ENCODE results near the gene HES6.

The HES6 gene

GRCh38 chr2:238262496-238263122, 22.8 kb upstream of the HES6 start:
- H3K27me3 Mint-ChIP-seq, result no peaks in the 10 kb centered on the region
- peaks cover 12% of the 10 kb centered on the region for H3K36me3 Mint-ChIP-seq
- peaks cover 6% of the 10 kb centered on the region for H3K4me1 Mint-ChIP-seq
- H3K27ac Mint-ChIP-seq, result no peak overlapping the region
- H3K4me3 Mint-ChIP-seq, result no peak overlapping the region
- no peaks in the 10 kb centered on the region for H3K9me3 Mint-ChIP-seq

GRCh38 chr2:238261718-238262375, 22.0 kb upstream of the HES6 start:
- peaks cover 6% of the 10 kb centered on the region for H3K4me1 Mint-ChIP-seq
- H3K9me3 Mint-ChIP-seq, result no peaks in the 10 kb centered on the region
- no peak overlapping the region for H3K27ac Mint-ChIP-seq
- no peaks in the 10 kb centered on the region for H3K27me3 Mint-ChIP-seq
- no peak overlapping the region for H3K4me3 Mint-ChIP-seq
- peaks cover 8% of the 10 kb centered on the region for H3K36me3 Mint-ChIP-seq

- H3K4me1 Mint-ChIP-seq, result peaks cover 6% of the 10 kb centered on the region
- H3K4me3 Mint-ChIP-seq, result no peak overlapping the region
- H3K27ac Mint-ChIP-seq, result no peak overlapping the region
- H3K27me3 Mint-ChIP-seq, result no peaks in the 10 kb centered on the region
- peaks cover 8% of the 10 kb centered on the region for H3K36me3 Mint-ChIP-seq
- H3K9me3 Mint-ChIP-seq, result no peaks in the 10 kb centered on the region
Measured at GRCh38 chr2:238260883-238261282, 21.0 kb upstream of the HES6 start.

- Mint-ChIP-seq H3K4me1 (peaks cover 6% of the 10 kb centered on the region), H3K4me3 (no peak overlapping the region), H3K27me3 (no peaks in the 10 kb centered on the region), H3K9me3 (no peaks in the 10 kb centered on the region), H3K27ac (no peak overlapping the region), H3K36me3 (peaks cover 11% of the 10 kb centered on the region)
Measured at GRCh38 chr2:238259061-238260020, 19.5 kb upstream of the HES6 start.

GRCh38 chr2:238257786-238258700, 18.2 kb upstream of the HES6 start:
- Mint-ChIP-seq H3K4me3 (no peak overlapping the region), H3K27me3 (no peaks in the 10 kb centered on the region), H3K36me3 (peaks cover 7% of the 10 kb centered on the region), H3K27ac (no peak overlapping the region), H3K9me3 (no peaks in the 10 kb centered on the region), H3K4me1 (no peaks in the 10 kb centered on the region)

GRCh38 chr2:238256594-238257104, 16.8 kb upstream of the HES6 start:
- H3K4me1 Mint-ChIP-seq, result no peaks in the 10 kb centered on the region
- H3K27ac Mint-ChIP-seq, result no peak overlapping the region

GRCh38 chr2:238256111-238256510, 16.3 kb upstream of the HES6 start:
- Mint-ChIP-seq H3K36me3 (peaks cover 7% of the 10 kb centered on the region), H3K9me3 (no peaks in the 10 kb centered on the region), H3K4me1 (no peaks in the 10 kb centered on the region), H3K4me3 (no peak overlapping the region), H3K27ac (no peak overlapping the region), H3K27me3 (no peaks in the 10 kb centered on the region)

More at GRCh38 chr2:238256594-238257104, 16.8 kb upstream of the HES6 start:
- Mint-ChIP-seq H3K36me3 (peaks cover 7% of the 10 kb centered on the region), H3K4me3 (no peak overlapping the region), H3K9me3 (no peaks in the 10 kb centered on the region), H3K27me3 (no peaks in the 10 kb centered on the region)

GRCh38 chr2:238255636-238256035, 15.8 kb upstream of the HES6 start:
- Mint-ChIP-seq H3K4me3 (no peak overlapping the region), H3K4me1 (no peaks in the 10 kb centered on the region), H3K9me3 (no peaks in the 10 kb centered on the region), H3K27ac (peak overlapping the region; percentile 12), H3K27me3 (no peaks in the 10 kb centered on the region), H3K36me3 (peaks cover 7% of the 10 kb centered on the region)

- H3K27ac Mint-ChIP-seq, result no peak overlapping the region
- no peaks in the 10 kb centered on the region for H3K9me3 Mint-ChIP-seq
- H3K4me3 Mint-ChIP-seq, result no peak overlapping the region
- H3K4me1 Mint-ChIP-seq, result no peaks in the 10 kb centered on the region
- peaks cover 4% of the 10 kb centered on the region for H3K36me3 Mint-ChIP-seq
- no peaks in the 10 kb centered on the region for H3K27me3 Mint-ChIP-seq
Measured at GRCh38 chr2:238255151-238255551, 15.3 kb upstream of the HES6 start.

GRCh38 chr2:238254095-238254723, 14.4 kb upstream of the HES6 start:
- Mint-ChIP-seq H3K4me3 (no peak overlapping the region), H3K36me3 (peaks cover 4% of the 10 kb centered on the region), H3K27ac (no peak overlapping the region), H3K4me1 (no peaks in the 10 kb centered on the region), H3K9me3 (no peaks in the 10 kb centered on the region), H3K27me3 (no peaks in the 10 kb centered on the region)

- no peak overlapping the region for H3K4me3 Mint-ChIP-seq
- no peaks in the 10 kb centered on the region for H3K9me3 Mint-ChIP-seq
- H3K36me3 Mint-ChIP-seq, result peaks cover 6% of the 10 kb centered on the region
- H3K27ac Mint-ChIP-seq, result no peak overlapping the region
- no peaks in the 10 kb centered on the region for H3K4me1 Mint-ChIP-seq
- no peaks in the 10 kb centered on the region for H3K27me3 Mint-ChIP-seq
Measured at GRCh38 chr2:238252766-238253630, 13.2 kb upstream of the HES6 start.

- Mint-ChIP-seq H3K36me3 (peaks cover 6% of the 10 kb centered on the region), H3K27ac (no peak overlapping the region), H3K4me1 (no peaks in the 10 kb centered on the region), H3K9me3 (no peaks in the 10 kb centered on the region), H3K4me3 (no peak overlapping the region), H3K27me3 (no peaks in the 10 kb centered on the region)
Measured at GRCh38 chr2:238251986-238252385, 12.1 kb upstream of the HES6 start.

GRCh38 chr2:238251331-238251730, 11.5 kb upstream of the HES6 start:
- no peaks in the 10 kb centered on the region for H3K9me3 Mint-ChIP-seq
- no peaks in the 10 kb centered on the region for H3K27me3 Mint-ChIP-seq
- H3K36me3 Mint-ChIP-seq, result peaks cover 6% of the 10 kb centered on the region
- H3K4me1 Mint-ChIP-seq, result no peaks in the 10 kb centered on the region
- no peak overlapping the region for H3K4me3 Mint-ChIP-seq
- H3K27ac Mint-ChIP-seq, result no peak overlapping the region

GRCh38 chr2:238250896-238251295, 11.1 kb upstream of the HES6 start:
- H3K4me3 Mint-ChIP-seq, result no peak overlapping the region
- H3K27me3 Mint-ChIP-seq, result no peaks in the 10 kb centered on the region

More at GRCh38 chr2:238250896-238251295, 11.1 kb upstream of the HES6 start:
- no peaks in the 10 kb centered on the region for H3K9me3 Mint-ChIP-seq
- H3K4me1 Mint-ChIP-seq, result no peaks in the 10 kb centered on the region
- peaks cover 6% of the 10 kb centered on the region for H3K36me3 Mint-ChIP-seq
- H3K27ac Mint-ChIP-seq, result no peak overlapping the region

Measured in activated naive CD4-positive, alpha-beta T cell treated with anti-CD3 and anti-CD28 coated beads, Interleukin-2, amount 50 U/mL, for 24 hours (primary cell).